H1 (cell line): ENCODE measurements around the gene CPED1.

Source experiments
- CBX8 ChIP-seq: fragments of 300-800, 300-1000 bp; sonication (generic); IDR thresholded peaks from 2 replicates; pipeline ENCODE4 v1.7.1; 2016; ENCODE audit warnings: low read depth, low read length, borderline replicate concordance
- CHD1 ChIP-seq: IDR thresholded peaks from 2 replicates; pipeline ENCODE4 v1.6.1; 2012; ENCODE audit warnings: low read depth, low read length, improper control_type of control experiment
- EP300 ChIP-seq, 2 experiments: IDR thresholded peaks; 1 replicate in 1 of 2; 2 replicates in 1 of 2; pipeline ENCODE4 v1.6.1; 2011 to 2012; ENCODE audit warnings: low read depth in 2 of 2, low read length in 2 of 2, mild to moderate bottlenecking in 2 of 2, borderline replicate concordance in 1 of 2, inconsistent platforms in 1 of 2, moderate library complexity in 1 of 2
- EZH2 ChIP-seq: fragments of 200-600 bp; sonication (generic); IDR thresholded peaks from 2 replicates; pipeline ENCODE4 v1.7.1; 2012; ENCODE audit warnings: low read depth, mild to moderate bottlenecking, moderate library complexity, low read length, inconsistent platforms; ENCODE audit not compliant: severe bottlenecking
- JUN ChIP-seq: IDR thresholded peaks from 2 replicates; pipeline ENCODE4 v1.6.1; 2011; ENCODE audit warnings: low read depth, mild to moderate bottlenecking, improper control_type of control experiment, low read length
- NRF1 ChIP-seq: IDR thresholded peaks from 2 replicates; pipeline ENCODE4 v1.6.1; 2011; ENCODE audit warnings: mild to moderate bottlenecking, low read depth, low read length, improper control_type of control experiment
- POLR2AphosphoS5 ChIP-seq: IDR thresholded peaks from 2 replicates; pipeline ENCODE4 v1.6.1; 2011; ENCODE audit warnings: low read depth, low read length
- RAD21 ChIP-seq, 2 experiments: IDR thresholded peaks in 1 of 2; conservative IDR thresholded peaks in 1 of 2; 2 replicates each; pipeline ENCODE4 v1.6.1; 2011; ENCODE audit warnings: low read depth in 2 of 2, low read length in 2 of 2, improper control_type of control experiment in 1 of 2, inconsistent platforms in 1 of 2, mild to moderate bottlenecking in 1 of 2, moderate library complexity in 1 of 2
- RXRA ChIP-seq: IDR thresholded peaks from 2 replicates; pipeline ENCODE4 v1.6.1; 2011; ENCODE audit warnings: low read depth, mild to moderate bottlenecking, low read length, moderate library complexity; ENCODE audit not compliant: insufficient read depth
- TAF1 ChIP-seq: IDR thresholded peaks from 2 replicates; pipeline ENCODE4 v1.6.1; 2011; ENCODE audit warnings: mild to moderate bottlenecking, low read depth, low read length
- TF ChIP-seq, protein P1 (sequence below), 3 experiments: IDR thresholded peaks; 1 replicate in 2 of 3; 2 replicates in 1 of 3; pipeline versions ENCODE4 v1.5.1 to v1.6.1; 2011; ENCODE audit warnings: low read length in 3 of 3, mild to moderate bottlenecking in 3 of 3, inconsistent platforms in 2 of 3, low read depth in 1 of 3, moderate library complexity in 1 of 3; ENCODE audit not compliant: insufficient read depth in 1 of 3; ENCODE audit errors: control extremely low read depth in 1 of 3
- TF ChIP-seq, protein P2 (sequence below): IDR thresholded peaks from 2 replicates; pipeline ENCODE4 v1.6.1; 2011; ENCODE audit warnings: low read length, improper control_type of control experiment

DNA sequence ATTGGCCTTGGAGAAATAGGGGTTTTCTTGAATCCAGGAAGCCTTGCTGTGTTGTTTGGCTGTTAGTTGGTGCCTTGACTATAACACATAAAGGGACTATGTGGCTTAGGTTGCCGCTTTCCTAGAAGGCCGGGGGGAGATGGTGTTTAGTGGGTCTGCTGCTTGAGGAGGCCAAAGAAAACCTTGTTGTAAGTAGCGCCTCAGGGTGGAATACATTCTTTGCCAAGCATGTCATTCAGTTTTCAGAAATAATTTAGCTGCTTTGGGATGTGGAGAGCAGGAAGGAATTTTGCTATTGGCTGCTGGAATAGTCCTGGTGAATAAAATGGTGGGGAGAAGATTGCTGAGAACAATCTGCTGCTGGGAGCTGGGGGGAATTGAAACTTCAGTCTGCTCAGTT is 207.4 kb downstream of the CPED1 start:
- TF ChIP-seq, protein P1, sequence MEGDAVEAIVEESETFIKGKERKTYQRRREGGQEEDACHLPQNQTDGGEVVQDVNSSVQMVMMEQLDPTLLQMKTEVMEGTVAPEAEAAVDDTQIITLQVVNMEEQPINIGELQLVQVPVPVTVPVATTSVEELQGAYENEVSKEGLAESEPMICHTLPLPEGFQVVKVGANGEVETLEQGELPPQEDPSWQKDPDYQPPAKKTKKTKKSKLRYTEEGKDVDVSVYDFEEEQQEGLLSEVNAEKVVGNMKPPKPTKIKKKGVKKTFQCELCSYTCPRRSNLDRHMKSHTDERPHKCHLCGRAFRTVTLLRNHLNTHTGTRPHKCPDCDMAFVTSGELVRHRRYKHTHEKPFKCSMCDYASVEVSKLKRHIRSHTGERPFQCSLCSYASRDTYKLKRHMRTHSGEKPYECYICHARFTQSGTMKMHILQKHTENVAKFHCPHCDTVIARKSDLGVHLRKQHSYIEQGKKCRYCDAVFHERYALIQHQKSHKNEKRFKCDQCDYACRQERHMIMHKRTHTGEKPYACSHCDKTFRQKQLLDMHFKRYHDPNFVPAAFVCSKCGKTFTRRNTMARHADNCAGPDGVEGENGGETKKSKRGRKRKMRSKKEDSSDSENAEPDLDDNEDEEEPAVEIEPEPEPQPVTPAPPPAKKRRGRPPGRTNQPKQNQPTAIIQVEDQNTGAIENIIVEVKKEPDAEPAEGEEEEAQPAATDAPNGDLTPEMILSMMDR (IDR thresholded peaks at IDR 0.05; ENCODE audit: control extremely low read depth in 1 of 3, insufficient read depth in 1 of 3, low read depth in 1 of 3, low read length in 3 of 3), result no peak
- TF ChIP-seq TAF1 (no peak), NRF1 (no peak), JUN (no peak), RAD21 (IDR thresholded peaks at IDR 0.05 in 1 of 2, conservative IDR thresholded peaks at IDR 0.05 in 1 of 2; ENCODE audit: low read depth in 2 of 2, low read length in 2 of 2) (no peak), POLR2AphosphoS5 (no peak), CHD1 (no peak), EP300 (IDR thresholded peaks at IDR 0.05; ENCODE audit: borderline replicate concordance in 1 of 2, low read depth in 2 of 2, low read length in 2 of 2) (no peak), RXRA (no peak), EZH2 (no peak), CBX8 (no peak)
- TF ChIP-seq, protein P2, sequence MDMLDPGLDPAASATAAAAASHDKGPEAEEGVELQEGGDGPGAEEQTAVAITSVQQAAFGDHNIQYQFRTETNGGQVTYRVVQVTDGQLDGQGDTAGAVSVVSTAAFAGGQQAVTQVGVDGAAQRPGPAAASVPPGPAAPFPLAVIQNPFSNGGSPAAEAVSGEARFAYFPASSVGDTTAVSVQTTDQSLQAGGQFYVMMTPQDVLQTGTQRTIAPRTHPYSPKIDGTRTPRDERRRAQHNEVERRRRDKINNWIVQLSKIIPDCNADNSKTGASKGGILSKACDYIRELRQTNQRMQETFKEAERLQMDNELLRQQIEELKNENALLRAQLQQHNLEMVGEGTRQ, result no peak
